Measurements from ENCODE around the gene SNX27. TPM values are rescaled to one million over a fixed set of nuclear protein-coding genes. Genes with fewer than 3 reads are reported as not detected.

Gene SNX27
- total and polyA plus RNA-seq, 10 of the 15 experiments (the other 5 are each of a cell fraction or from before 2014, with no cell fraction given) = 3.8 to 21.8 (median 12.5) TPM

GRCh38 chr1:151711951-151712350, 100.1 kb downstream of the SNX27 start (continued):
- no peak for TF ChIP-seq ZNF592 (IDR thresholded peaks at IDR 0.05)
- no peak for TF ChIP-seq SMARCA5 (IDR thresholded peaks at IDR 0.05)
- no peak for TF ChIP-seq JUND (IDR thresholded peaks at IDR 0.05; ENCODE audit: low read depth, low read length)
- TF ChIP-seq CREB1 (IDR thresholded peaks at IDR 0.05; ENCODE audit: low read depth) = no peak
- TF ChIP-seq IRF3 (IDR thresholded peaks at IDR 0.05) = no peak
- no peak for TF ChIP-seq SUZ12 (IDR thresholded peaks at IDR 0.05; ENCODE audit: unreplicated experiment)
- TF ChIP-seq ASH2L (IDR thresholded peaks at IDR 0.05; ENCODE audit: borderline replicate concordance, low read depth) = no peak

GRCh38 chr1:151713044-151713443, 101.2 kb downstream of the SNX27 start:
- no TSS peak for BruUV-seq (replicated peaks)
- TF ChIP-seq SMARCA5 (IDR thresholded peaks at IDR 0.05) = no peak
- no peak for TF ChIP-seq USF2 (IDR thresholded peaks at IDR 0.05; ENCODE audit: borderline replicate concordance, low read depth, low read length)
- TF ChIP-seq PML (IDR thresholded peaks at IDR 0.05; ENCODE audit: low read length) = no peak
- TF ChIP-seq EP300 (IDR thresholded peaks at IDR 0.05; ENCODE audit: borderline replicate concordance in 1 of 2, control insufficient read depth in 1 of 2, low read depth in 2 of 2, low read length in 2 of 2) = no peak
- no peak for TF ChIP-seq SMAD5 (IDR thresholded peaks at IDR 0.05; ENCODE audit: low read depth)
- no peak for TF ChIP-seq SIN3A (IDR thresholded peaks at IDR 0.05; ENCODE audit: low read depth, low read length)
- no peak for TF ChIP-seq ATF3 (IDR thresholded peaks at IDR 0.05; ENCODE audit: borderline replicate concordance, extremely low read depth, low read depth, low read length)
- no peak for TF ChIP-seq STAT1 (conservative IDR thresholded peaks at IDR 0.05)

More at GRCh38 chr1:151713044-151713443, 101.2 kb downstream of the SNX27 start:
- ChIA-PET SMC1A (ENCODE audit: uncharacterized antibody, unreplicated experiment) (no interaction called here), CTCF (interaction anchor here (0.8 kb wide), 1 partner anchor 10 kb away, joined by 3 read pairs; no protein-coding TSS in a partner anchor), RAD21 (ENCODE audit: unreplicated experiment) (no interaction called here), POLR2A (no interaction called here)
- in situ Hi-C loops (cut with MboI) = no loop called here
- FAIRE-seq (no peak), ATAC-seq (no peak), DNase-seq (ENCODE audit: low read depth, low spot score) (no peak)
- no peak overlapping the region for H3K27ac ChIP-seq (ENCODE audit: control insufficient read depth, insufficient read depth)
- no peaks in the 10 kb centered on the region for H3K36me3 ChIP-seq (ENCODE audit: control insufficient read depth in 2 of 2, insufficient read depth in 2 of 2, low read length in 1 of 2)
- H3K27me3 ChIP-seq (replicated peaks in 1 of 2; ENCODE audit: control insufficient read depth in 2 of 2, insufficient read depth in 2 of 2, low read length in 1 of 2) = peaks cover 0 to 9% of the 10 kb centered on the region in 2 experiments; a peak in 2 of 4 replicates
- no peak overlapping the region for H2AFZ ChIP-seq (ENCODE audit: control insufficient read depth, low read depth, low read length)
- no peak overlapping the region for H3K4me3 ChIP-seq
- 29% methylated on average over 2 of the region's 2 CpGs for WGBS (ENCODE audit: insufficient coverage, insufficient replicate concordance, low lambda C conversion rate, missing lambda C conversion rate)
- no peaks in the 10 kb centered on the region for H3K4me1 ChIP-seq (ENCODE audit: control insufficient read depth, insufficient read depth, low read length)
- no peaks in the 10 kb centered on the region for H3K9me3 ChIP-seq (replicated peaks; ENCODE audit: control insufficient read depth, insufficient read depth, low read length)
- no peaks in the 10 kb centered on the region for H4K20me1 ChIP-seq (ENCODE audit: control insufficient read depth, insufficient read depth)
- no peaks in the 10 kb centered on the region for H3K79me2 ChIP-seq (ENCODE audit: control insufficient read depth, insufficient read depth, low read length)
- intact Hi-C loops (cut with micrococcal nuclease; ENCODE audit: unreplicated experiment) = loop anchor here (10.0 kb wide), 1 partner anchor 122 kb away; the partner anchor contains the start of genes C2CD4D and RORC
- H3K9ac ChIP-seq (ENCODE audit: control insufficient read depth, insufficient read depth, low read length) = no peak overlapping the region
- no peak overlapping the region for H3K4me2 ChIP-seq (ENCODE audit: control insufficient read depth, insufficient read depth)
